WTC11 (cell line): ENCODE measurements around the gene MPP2. TPM values are rescaled to one million over a fixed set of nuclear protein-coding genes. Genes with fewer than 3 reads are reported as not detected.
"Not testable (repeated sequence)": the region's sequence is repeated elsewhere in the genome, so short reads cannot be mapped to it uniquely, and the experiment has no call there.

ENCODE experiments used
- ATAC-seq: fragments of 200-7000 bp; cut with Tn5 transposase; 2 replicates; pipeline ENCODE4 v1.10.0; 2021; ENCODE audit warnings: mild to moderate bottlenecking, moderate library complexity
- CTCF ChIA-PET: fragments of 300-600 bp; sonication (Branson Sonifier 250); formaldehyde crosslinking; loops from one replicate; lab custom pipeline; 2021; ENCODE audit warnings: antibody characterized with exemption; lab: Charles Lee
- POLR2A ChIA-PET: fragments of 350-600 bp; sonication (Branson Sonifier 250); formaldehyde crosslinking; loops from one replicate; lab custom pipeline; 2021; ENCODE audit warnings: antibody characterized with exemption; lab: Charles Lee
- DNase-seq: peaks from one replicate; pipeline ENCODE4 v3.0.0; 2021; ENCODE audit warnings: low spot score
- H3K27ac Mint-ChIP-seq: 2 replicates; pipeline ENCODE4 v1.8.0; 2021; ENCODE audit warnings: mixed read lengths
- H3K27me3 Mint-ChIP-seq: 2 replicates; pipeline ENCODE4 v1.8.0; 2021; ENCODE audit warnings: low read depth, mild to moderate bottlenecking, moderate library complexity, mixed read lengths
- H3K36me3 Mint-ChIP-seq: 2 replicates; pipeline ENCODE4 v1.8.0; 2021; ENCODE audit warnings: mixed read lengths
- H3K4me1 Mint-ChIP-seq: 2 replicates; pipeline ENCODE4 v1.8.0; 2022; ENCODE audit warnings: mixed read lengths
- H3K4me3 Mint-ChIP-seq: 2 replicates; pipeline ENCODE4 v1.8.0; 2021; ENCODE audit warnings: mild to moderate bottlenecking, moderate library complexity, mixed read lengths
- H3K9me3 Mint-ChIP-seq: 2 replicates; pipeline ENCODE4 v1.8.0; 2021; ENCODE audit warnings: mixed read lengths
- CBFB ChIP-seq: sonication (generic); formaldehyde crosslinking; IDR thresholded peaks from 2 replicates; pipeline ENCODE4 v1.8.1; 2022; ENCODE audit warnings: mild to moderate bottlenecking, low read depth, missing genetic modification reagents
- CREM ChIP-seq: sonication (generic); formaldehyde crosslinking; IDR thresholded peaks from 2 replicates; pipeline ENCODE4 v1.8.1; 2022; ENCODE audit warnings: mild to moderate bottlenecking, missing genetic modification reagents, moderate library complexity
- ELF4 ChIP-seq: sonication (generic); formaldehyde crosslinking; IDR thresholded peaks from 2 replicates; pipeline ENCODE4 v1.8.1; 2022; ENCODE audit warnings: low read depth, mild to moderate bottlenecking, moderate library complexity, missing genetic modification reagents
- FOXK1 ChIP-seq: sonication (generic); formaldehyde crosslinking; IDR thresholded peaks from 2 replicates; pipeline ENCODE4 v1.8.0; 2022; ENCODE audit warnings: mild to moderate bottlenecking, moderate library complexity, missing genetic modification reagents
- NFE2L1 ChIP-seq: sonication (generic); formaldehyde crosslinking; IDR thresholded peaks from 2 replicates; pipeline ENCODE4 v1.8.1; 2023; ENCODE audit warnings: missing genetic modification reagents
- NFYB ChIP-seq: sonication (generic); formaldehyde crosslinking; conservative IDR thresholded peaks from 2 replicates; pipeline ENCODE4 v1.8.0; 2022; ENCODE audit warnings: low read depth, missing genetic modification reagents
- SOX15 ChIP-seq: fragments of 250-450 bp; sonication (Bioruptor Pico); IDR thresholded peaks from 2 replicates; pipeline ENCODE4 v1.9.0; 2021; ENCODE audit warnings: mild to moderate bottlenecking
- SP1 ChIP-seq: sonication (generic); formaldehyde crosslinking; conservative IDR thresholded peaks from 2 replicates; pipeline ENCODE4 v1.8.1; 2022; ENCODE audit warnings: missing genetic modification reagents
- ZNF121 ChIP-seq: sonication (generic); formaldehyde crosslinking; IDR thresholded peaks from 2 replicates; pipeline ENCODE4 v1.8.0; 2023; ENCODE audit warnings: missing genetic modification reagents
- ZNF317 ChIP-seq: sonication (generic); formaldehyde crosslinking; IDR thresholded peaks from 2 replicates; pipeline ENCODE4 v1.8.1; 2023; ENCODE audit warnings: low read depth, mild to moderate bottlenecking, moderate library complexity, missing genetic modification reagents, borderline replicate concordance
- ZNF423 ChIP-seq: fragments of 250-450 bp; sonication (Bioruptor Pico); IDR thresholded peaks from 2 replicates; pipeline ENCODE4 v2.1.2; 2022; ENCODE audit warnings: mild to moderate bottlenecking, moderate library complexity
- ZNF671 ChIP-seq: fragments of 250-450 bp; sonication (Bioruptor Pico); IDR thresholded peaks from 2 replicates; pipeline ENCODE4 v1.8.0; 2021; ENCODE audit warnings: mild to moderate bottlenecking
- total RNA-seq: library from RNA; stranded (reverse); gene quantifications from 3 replicates; pipeline ENCODE4 v1.2.3, GENCODE V29; 2021
- TF ChIP-seq, protein P1 (sequence below): fragments of 250-450 bp; sonication (Bioruptor Pico); conservative IDR thresholded peaks from 2 replicates; pipeline ENCODE4 v1.9.0; 2021; ENCODE audit warnings: mild to moderate bottlenecking
- TF ChIP-seq, protein P2 (sequence below): sonication (generic); formaldehyde crosslinking; IDR thresholded peaks from 2 replicates; pipeline ENCODE4 v1.8.1; 2022; ENCODE audit warnings: low read depth, missing genetic modification reagents, borderline replicate concordance
- TF ChIP-seq, protein P3 (sequence below): sonication (generic); formaldehyde crosslinking; IDR thresholded peaks from 2 replicates; pipeline ENCODE4 v1.8.1; 2023; ENCODE audit warnings: mild to moderate bottlenecking, missing genetic modification reagents, moderate library complexity
- TF ChIP-seq, protein P4 (sequence below): sonication (generic); formaldehyde crosslinking; IDR thresholded peaks from 2 replicates; pipeline ENCODE4 v1.8.1; 2022; ENCODE audit warnings: mild to moderate bottlenecking, moderate library complexity, missing genetic modification reagents
- TF ChIP-seq, protein P5 (sequence below): sonication (generic); formaldehyde crosslinking; IDR thresholded peaks from 2 replicates; pipeline ENCODE4 v1.8.1; 2023; ENCODE audit warnings: mild to moderate bottlenecking, missing genetic modification reagents
- TF ChIP-seq, protein P6 (sequence below): sonication (generic); formaldehyde crosslinking; IDR thresholded peaks from 2 replicates; pipeline ENCODE4 v1.8.0; 2022; ENCODE audit warnings: mild to moderate bottlenecking, missing genetic modification reagents
- TF ChIP-seq, protein P7 (sequence below): sonication (generic); formaldehyde crosslinking; IDR thresholded peaks from 2 replicates; pipeline ENCODE4 v1.8.1; 2023; ENCODE audit warnings: mild to moderate bottlenecking, moderate library complexity, missing genetic modification reagents

The MPP2 gene
- total RNA-seq, 1 experiment from 2014 or later = 29.3 TPM

DNA sequence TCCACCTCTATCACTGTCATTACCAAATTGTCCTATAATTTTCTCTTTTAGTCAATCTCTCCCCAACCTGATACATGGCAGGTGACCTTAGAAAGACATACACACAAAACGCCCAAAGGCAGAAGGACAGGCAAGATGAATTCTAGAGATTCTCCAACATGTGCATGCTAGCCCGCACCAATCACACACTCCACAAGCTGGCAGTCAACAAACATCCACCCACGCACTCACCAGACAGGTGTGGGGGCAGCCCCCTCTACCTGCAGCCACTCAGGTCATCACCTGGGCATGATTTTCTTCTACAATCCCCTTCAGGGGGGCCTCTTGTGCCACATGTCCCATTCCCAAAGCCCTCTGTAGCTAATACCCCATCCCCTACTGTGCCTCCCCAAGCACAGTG, 9.5 kb downstream of the MPP2 start:
- TF ChIP-seq ELF4 (no peak), CREM (CRISPR knock-in tag) (no peak), CBFB (CRISPR knock-in tag) (no peak), NFYB (CRISPR knock-in tag) (no peak), SOX15 (CRISPR knock-in tag) (no peak), ZNF671 (no peak), FOXK1 (CRISPR knock-in tag) (no peak), ZNF423 (CRISPR knock-in tag) (no peak)
- TF ChIP-seq, protein P1, sequence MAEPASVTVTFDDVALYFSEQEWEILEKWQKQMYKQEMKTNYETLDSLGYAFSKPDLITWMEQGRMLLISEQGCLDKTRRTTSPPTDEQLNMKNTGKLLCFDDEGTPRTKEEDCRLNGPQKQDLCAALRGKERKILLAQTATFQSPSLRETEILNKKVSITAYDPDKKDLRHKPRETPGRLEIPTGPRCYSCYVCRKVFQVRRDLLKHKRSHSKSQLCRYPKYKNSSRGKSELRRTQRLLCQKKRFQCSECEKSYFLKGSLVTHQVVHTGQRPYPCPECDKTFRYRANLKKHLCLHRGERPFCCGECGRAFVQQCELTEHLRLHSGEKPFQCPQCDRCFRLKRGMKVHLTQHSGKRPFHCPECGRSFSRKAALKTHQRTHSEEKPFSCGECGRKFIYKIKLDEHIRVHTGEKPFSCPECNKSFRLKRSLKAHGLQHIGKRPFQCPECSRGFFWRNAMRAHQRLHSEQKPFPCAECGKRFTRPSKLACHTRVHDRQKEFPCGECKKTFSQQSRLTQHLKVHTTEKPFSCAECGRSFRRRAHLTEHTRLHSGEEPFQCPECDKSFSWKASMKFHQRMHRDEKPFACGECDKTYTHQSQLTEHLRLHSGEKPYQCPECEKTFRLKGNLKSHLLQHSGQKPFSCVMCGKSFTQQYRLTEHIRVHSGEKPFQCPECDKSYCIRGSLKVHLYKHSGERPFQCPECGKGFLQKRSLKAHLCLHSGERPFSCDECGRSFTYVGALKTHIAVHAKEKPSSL (CRISPR knock-in tag) = no peak
- TF ChIP-seq, protein P2, sequence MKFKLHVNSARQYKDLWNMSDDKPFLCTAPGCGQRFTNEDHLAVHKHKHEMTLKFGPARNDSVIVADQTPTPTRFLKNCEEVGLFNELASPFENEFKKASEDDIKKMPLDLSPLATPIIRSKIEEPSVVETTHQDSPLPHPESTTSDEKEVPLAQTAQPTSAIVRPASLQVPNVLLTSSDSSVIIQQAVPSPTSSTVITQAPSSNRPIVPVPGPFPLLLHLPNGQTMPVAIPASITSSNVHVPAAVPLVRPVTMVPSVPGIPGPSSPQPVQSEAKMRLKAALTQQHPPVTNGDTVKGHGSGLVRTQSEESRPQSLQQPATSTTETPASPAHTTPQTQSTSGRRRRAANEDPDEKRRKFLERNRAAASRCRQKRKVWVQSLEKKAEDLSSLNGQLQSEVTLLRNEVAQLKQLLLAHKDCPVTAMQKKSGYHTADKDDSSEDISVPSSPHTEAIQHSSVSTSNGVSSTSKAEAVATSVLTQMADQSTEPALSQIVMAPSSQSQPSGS (CRISPR knock-in tag) = no peak
- TF ChIP-seq, protein P3, sequence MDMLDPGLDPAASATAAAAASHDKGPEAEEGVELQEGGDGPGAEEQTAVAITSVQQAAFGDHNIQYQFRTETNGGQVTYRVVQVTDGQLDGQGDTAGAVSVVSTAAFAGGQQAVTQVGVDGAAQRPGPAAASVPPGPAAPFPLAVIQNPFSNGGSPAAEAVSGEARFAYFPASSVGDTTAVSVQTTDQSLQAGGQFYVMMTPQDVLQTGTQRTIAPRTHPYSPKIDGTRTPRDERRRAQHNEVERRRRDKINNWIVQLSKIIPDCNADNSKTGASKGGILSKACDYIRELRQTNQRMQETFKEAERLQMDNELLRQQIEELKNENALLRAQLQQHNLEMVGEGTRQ (CRISPR knock-in tag) = no peak
- TF ChIP-seq, protein P4, sequence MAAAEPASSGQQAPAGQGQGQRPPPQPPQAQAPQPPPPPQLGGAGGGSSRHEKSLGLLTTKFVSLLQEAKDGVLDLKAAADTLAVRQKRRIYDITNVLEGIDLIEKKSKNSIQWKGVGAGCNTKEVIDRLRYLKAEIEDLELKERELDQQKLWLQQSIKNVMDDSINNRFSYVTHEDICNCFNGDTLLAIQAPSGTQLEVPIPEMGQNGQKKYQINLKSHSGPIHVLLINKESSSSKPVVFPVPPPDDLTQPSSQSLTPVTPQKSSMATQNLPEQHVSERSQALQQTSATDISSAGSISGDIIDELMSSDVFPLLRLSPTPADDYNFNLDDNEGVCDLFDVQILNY (CRISPR knock-in tag) = no peak
- Mint-ChIP-seq H3K9me3 (no peaks in the 10 kb centered on the region), H3K36me3 (peaks cover 9% of the 10 kb centered on the region; the same call in 1 of the 2 replicates), H3K27me3 (peaks cover 13% of the 10 kb centered on the region), H3K27ac (no peak overlapping the region), H3K4me1 (peaks cover 51% of the 10 kb centered on the region), H3K4me3 (no peak overlapping the region)
- CTCF ChIA-PET = interaction anchor here (4.4 kb wide), 1 partner anchor 11 kb away, joined by 33 read pairs; no protein-coding TSS in a partner anchor
- DNase-seq = no peak
- POLR2A ChIA-PET = no interaction called here
- no peak for ATAC-seq

DNA sequence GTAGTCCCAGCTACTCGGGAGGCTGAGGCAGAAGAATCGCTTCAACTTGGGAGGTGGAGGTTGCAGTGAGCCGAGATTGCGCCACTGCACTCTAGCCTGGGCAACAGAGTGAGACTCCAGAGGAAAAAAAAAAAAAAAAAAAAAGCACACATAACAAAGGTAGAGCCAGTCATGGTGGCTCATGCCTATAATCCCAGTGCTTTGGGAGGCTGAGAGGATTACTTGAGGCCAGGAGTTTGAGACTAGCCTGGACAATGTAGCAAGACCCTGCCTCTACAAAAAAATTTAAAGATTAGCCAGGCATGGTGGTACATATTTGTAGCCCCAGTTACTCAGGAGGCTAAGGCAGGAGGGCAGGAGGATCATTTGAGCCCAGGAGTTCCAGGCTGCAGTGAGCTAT, 12.8 kb downstream of the MPP2 start:
- DNase-seq, ATAC-seq, H3K27me3 Mint-ChIP-seq, POLR2A ChIA-PET, H3K27ac Mint-ChIP-seq, H3K4me3 Mint-ChIP-seq, H3K9me3 Mint-ChIP-seq: not testable (repeated sequence)
- H3K36me3 Mint-ChIP-seq = peaks cover 13% of the 10 kb centered on the region
- TF ChIP-seq ZNF121 = peak; percentile 44; the same call in 1 of the 2 replicates
- CTCF ChIA-PET = interaction anchor here (1.4 to 2.9 kb wide), 2 partner anchors 12 to 48 kb away, joined by 5 to 12 read pairs; partner anchors contain the start of gene CD300LG
- peaks cover 50% of the 10 kb centered on the region for H3K4me1 Mint-ChIP-seq

DNA sequence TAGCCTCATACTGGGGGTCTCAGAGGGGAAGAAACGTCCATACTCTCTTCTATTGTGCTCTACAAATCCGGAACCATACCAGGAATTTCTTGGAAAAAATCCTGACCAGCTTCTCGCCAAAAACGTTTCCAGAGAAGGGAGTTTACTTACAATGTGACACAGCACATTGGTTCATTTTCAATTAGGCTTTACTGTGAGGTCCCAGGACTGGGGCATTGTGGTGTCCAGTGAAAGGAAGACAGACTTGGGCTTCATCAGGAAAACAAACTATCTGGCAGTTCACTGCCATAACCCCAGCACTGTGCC, 14.7 kb downstream of the MPP2 start:
- DNase-seq (no peak), ATAC-seq (peak; percentile 6; the same call in 1 of the 2 replicates)
- ChIA-PET CTCF (interaction anchor here (1.0 to 4.3 kb wide), 8 partner anchors 9 to 409 kb away, joined by 3 to 49 read pairs (median 5); partner anchors contain the start of genes CD300LG, DHX8 and MPP2), POLR2A (no interaction called here)
- H3K27ac Mint-ChIP-seq = peak overlapping the region; percentile 94
- H3K36me3 Mint-ChIP-seq = peaks cover 13% of the 10 kb centered on the region
- H3K27me3 Mint-ChIP-seq = no peaks in the 10 kb centered on the region
- H3K4me3 Mint-ChIP-seq = peak overlapping the region; percentile 37
- H3K4me1 Mint-ChIP-seq = peaks cover 36% of the 10 kb centered on the region
- H3K9me3 Mint-ChIP-seq = no peaks in the 10 kb centered on the region
- no peak for TF ChIP-seq ZNF317 (CRISPR knock-in tag)
- no peak for TF ChIP-seq NFE2L1 (CRISPR knock-in tag)
- TF ChIP-seq SP1 (CRISPR knock-in tag) = no peak
- TF ChIP-seq, protein P5, sequence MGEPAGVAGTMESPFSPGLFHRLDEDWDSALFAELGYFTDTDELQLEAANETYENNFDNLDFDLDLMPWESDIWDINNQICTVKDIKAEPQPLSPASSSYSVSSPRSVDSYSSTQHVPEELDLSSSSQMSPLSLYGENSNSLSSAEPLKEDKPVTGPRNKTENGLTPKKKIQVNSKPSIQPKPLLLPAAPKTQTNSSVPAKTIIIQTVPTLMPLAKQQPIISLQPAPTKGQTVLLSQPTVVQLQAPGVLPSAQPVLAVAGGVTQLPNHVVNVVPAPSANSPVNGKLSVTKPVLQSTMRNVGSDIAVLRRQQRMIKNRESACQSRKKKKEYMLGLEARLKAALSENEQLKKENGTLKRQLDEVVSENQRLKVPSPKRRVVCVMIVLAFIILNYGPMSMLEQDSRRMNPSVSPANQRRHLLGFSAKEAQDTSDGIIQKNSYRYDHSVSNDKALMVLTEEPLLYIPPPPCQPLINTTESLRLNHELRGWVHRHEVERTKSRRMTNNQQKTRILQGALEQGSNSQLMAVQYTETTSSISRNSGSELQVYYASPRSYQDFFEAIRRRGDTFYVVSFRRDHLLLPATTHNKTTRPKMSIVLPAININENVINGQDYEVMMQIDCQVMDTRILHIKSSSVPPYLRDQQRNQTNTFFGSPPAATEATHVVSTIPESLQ (CRISPR knock-in tag) = no peak
- TF ChIP-seq, protein P6, sequence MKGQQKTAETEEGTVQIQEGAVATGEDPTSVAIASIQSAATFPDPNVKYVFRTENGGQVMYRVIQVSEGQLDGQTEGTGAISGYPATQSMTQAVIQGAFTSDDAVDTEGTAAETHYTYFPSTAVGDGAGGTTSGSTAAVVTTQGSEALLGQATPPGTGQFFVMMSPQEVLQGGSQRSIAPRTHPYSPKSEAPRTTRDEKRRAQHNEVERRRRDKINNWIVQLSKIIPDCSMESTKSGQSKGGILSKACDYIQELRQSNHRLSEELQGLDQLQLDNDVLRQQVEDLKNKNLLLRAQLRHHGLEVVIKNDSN (CRISPR knock-in tag) = no peak
- TF ChIP-seq, protein P7, sequence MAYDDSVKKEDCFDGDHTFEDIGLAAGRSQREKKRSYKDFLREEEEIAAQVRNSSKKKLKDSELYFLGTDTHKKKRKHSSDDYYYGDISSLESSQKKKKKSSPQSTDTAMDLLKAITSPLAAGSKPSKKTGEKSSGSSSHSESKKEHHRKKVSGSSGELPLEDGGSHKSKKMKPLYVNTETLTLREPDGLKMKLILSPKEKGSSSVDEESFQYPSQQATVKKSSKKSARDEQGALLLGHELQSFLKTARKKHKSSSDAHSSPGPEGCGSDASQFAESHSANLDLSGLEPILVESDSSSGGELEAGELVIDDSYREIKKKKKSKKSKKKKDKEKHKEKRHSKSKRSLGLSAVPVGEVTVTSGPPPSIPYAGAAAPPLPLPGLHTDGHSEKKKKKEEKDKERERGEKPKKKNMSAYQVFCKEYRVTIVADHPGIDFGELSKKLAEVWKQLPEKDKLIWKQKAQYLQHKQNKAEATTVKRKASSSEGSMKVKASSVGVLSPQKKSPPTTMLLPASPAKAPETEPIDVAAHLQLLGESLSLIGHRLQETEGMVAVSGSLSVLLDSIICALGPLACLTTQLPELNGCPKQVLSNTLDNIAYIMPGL (CRISPR knock-in tag) = no peak
